ENCODE results near the gene JAZF1.

The JAZF1 gene

GRCh38 chr7:27918503-27918902 is 262.1 kb downstream of the JAZF1 start:
- TF ChIP-seq ISL1 (CRISPR knock-in tag; IDR thresholded peaks at IDR 0.05) (no peak), GLIS3 (CRISPR knock-in tag; IDR thresholded peaks at IDR 0.05) (no peak), TSHZ2 (CRISPR knock-in tag; IDR thresholded peaks at IDR 0.05) (no peak), BACH2 (CRISPR knock-in tag; IDR thresholded peaks at IDR 0.05; ENCODE audit: borderline replicate concordance) (no peak), SNAI2 (CRISPR knock-in tag; IDR thresholded peaks at IDR 0.05) (no peak), ZFP30 (CRISPR knock-in tag; IDR thresholded peaks at IDR 0.05) (no peak), PPARA (CRISPR knock-in tag; IDR thresholded peaks at IDR 0.05; ENCODE audit: borderline replicate concordance) (no peak), ZNF565 (CRISPR knock-in tag; conservative IDR thresholded peaks at IDR 0.05; ENCODE audit: low read depth) (no peak), CREB5 (CRISPR knock-in tag; IDR thresholded peaks at IDR 0.05; ENCODE audit: low read depth) (no peak), OSR1 (CRISPR knock-in tag; IDR thresholded peaks at IDR 0.05) (no peak), TCF4 (CRISPR knock-in tag; IDR thresholded peaks at IDR 0.05; ENCODE audit: borderline replicate concordance) (no peak)
- TF ChIP-seq, protein P1, sequence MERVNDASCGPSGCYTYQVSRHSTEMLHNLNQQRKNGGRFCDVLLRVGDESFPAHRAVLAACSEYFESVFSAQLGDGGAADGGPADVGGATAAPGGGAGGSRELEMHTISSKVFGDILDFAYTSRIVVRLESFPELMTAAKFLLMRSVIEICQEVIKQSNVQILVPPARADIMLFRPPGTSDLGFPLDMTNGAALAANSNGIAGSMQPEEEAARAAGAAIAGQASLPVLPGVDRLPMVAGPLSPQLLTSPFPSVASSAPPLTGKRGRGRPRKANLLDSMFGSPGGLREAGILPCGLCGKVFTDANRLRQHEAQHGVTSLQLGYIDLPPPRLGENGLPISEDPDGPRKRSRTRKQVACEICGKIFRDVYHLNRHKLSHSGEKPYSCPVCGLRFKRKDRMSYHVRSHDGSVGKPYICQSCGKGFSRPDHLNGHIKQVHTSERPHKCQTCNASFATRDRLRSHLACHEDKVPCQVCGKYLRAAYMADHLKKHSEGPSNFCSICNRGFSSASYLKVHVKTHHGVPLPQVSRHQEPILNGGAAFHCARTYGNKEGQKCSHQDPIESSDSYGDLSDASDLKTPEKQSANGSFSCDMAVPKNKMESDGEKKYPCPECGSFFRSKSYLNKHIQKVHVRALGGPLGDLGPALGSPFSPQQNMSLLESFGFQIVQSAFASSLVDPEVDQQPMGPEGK (CRISPR knock-in tag; IDR thresholded peaks at IDR 0.05; ENCODE audit: borderline replicate concordance): no peak
- no peak for ATAC-seq

DNA sequence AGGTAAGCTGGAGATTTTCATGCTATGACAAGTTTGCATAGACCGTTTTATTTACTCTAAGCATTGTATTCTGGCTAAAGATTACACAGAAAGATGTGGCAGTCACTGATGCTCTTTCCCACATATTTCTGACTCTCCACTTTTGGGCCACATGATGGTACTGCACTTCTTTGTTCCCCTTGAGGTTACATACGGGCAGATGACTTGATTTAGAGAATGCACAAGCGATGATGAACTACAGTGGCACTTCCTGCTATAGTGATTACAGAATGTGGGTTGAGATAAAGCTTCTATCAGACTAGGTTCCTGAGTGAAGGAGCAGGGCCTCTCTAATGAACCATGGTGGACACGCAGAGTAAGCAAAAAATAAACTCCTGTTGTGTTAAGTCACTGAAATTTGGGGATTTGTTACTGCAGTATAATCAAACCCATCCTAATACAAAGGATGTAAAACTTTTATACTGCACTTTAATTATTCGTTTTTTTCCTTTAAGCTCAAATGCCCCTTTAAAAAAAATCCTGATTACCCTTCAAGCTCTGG is 262.8 kb downstream of the JAZF1 start:
- TF ChIP-seq GLIS3 (CRISPR knock-in tag; IDR thresholded peaks at IDR 0.05) (no peak), ISL1 (CRISPR knock-in tag; IDR thresholded peaks at IDR 0.05) (no peak), ZFP30 (CRISPR knock-in tag; IDR thresholded peaks at IDR 0.05) (no peak), TCF4 (CRISPR knock-in tag; IDR thresholded peaks at IDR 0.05; ENCODE audit: borderline replicate concordance) (no peak), RARB (CRISPR knock-in tag; IDR thresholded peaks at IDR 0.05) (no peak), CSDC2 (CRISPR knock-in tag; IDR thresholded peaks at IDR 0.05) (no peak), ZNF70 (CRISPR knock-in tag; IDR thresholded peaks at IDR 0.05) (no peak), ARNTL (CRISPR knock-in tag; IDR thresholded peaks at IDR 0.05; ENCODE audit: borderline replicate concordance, low read depth) (no peak), TOX (CRISPR knock-in tag; IDR thresholded peaks at IDR 0.05; ENCODE audit: borderline replicate concordance) (no peak), OSR1 (CRISPR knock-in tag; IDR thresholded peaks at IDR 0.05) (no peak), SNAI2 (CRISPR knock-in tag; IDR thresholded peaks at IDR 0.05) (no peak), CREB5 (CRISPR knock-in tag; IDR thresholded peaks at IDR 0.05; ENCODE audit: low read depth) (no peak), ZNF8 (CRISPR knock-in tag; IDR thresholded peaks at IDR 0.05) (no peak), ZNF565 (CRISPR knock-in tag; conservative IDR thresholded peaks at IDR 0.05; ENCODE audit: low read depth) (no peak), ZFP3 (CRISPR knock-in tag; IDR thresholded peaks at IDR 0.05) (no peak), CSRNP3 (CRISPR knock-in tag; IDR thresholded peaks at IDR 0.05) (no peak)
- TF ChIP-seq, protein P2, sequence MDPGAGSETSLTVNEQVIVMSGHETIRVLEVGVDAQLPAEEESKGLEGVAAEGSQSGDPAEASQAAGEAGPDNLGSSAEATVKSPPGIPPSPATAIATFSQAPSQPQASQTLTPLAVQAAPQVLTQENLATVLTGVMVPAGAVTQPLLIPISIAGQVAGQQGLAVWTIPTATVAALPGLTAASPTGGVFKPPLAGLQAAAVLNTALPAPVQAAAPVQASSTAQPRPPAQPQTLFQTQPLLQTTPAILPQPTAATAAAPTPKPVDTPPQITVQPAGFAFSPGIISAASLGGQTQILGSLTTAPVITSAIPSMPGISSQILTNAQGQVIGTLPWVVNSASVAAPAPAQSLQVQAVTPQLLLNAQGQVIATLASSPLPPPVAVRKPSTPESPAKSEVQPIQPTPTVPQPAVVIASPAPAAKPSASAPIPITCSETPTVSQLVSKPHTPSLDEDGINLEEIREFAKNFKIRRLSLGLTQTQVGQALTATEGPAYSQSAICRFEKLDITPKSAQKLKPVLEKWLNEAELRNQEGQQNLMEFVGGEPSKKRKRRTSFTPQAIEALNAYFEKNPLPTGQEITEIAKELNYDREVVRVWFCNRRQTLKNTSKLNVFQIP (CRISPR knock-in tag; IDR thresholded peaks at IDR 0.05; ENCODE audit: borderline replicate concordance, low read depth): no peak
- TF ChIP-seq, protein P1 (CRISPR knock-in tag; IDR thresholded peaks at IDR 0.05; ENCODE audit: borderline replicate concordance): no peak
- peak; percentile 15; the same call in 2 of the 3 replicates for ATAC-seq
